ENCODE data around the gene PHF2.

- TF ChIP-seq POLR2A (IDR thresholded peaks at IDR 0.05) = no peak
- no peak for TF ChIP-seq CTCF (IDR thresholded peaks at IDR 0.05)
- no peak for TF ChIP-seq POLR2AphosphoS5 (IDR thresholded peaks at IDR 0.05)
Observed at GRCh38 chr9:93624431-93624834, 48.0 kb downstream of the PHF2 start.

Data from breast epithelium (tissue), 3 donors.